Natural killer cell (primary cell): Measurements from ENCODE around the gene RWDD1. TPM values are rescaled to one million over a fixed set of nuclear protein-coding genes. Genes with fewer than 3 reads are reported as not detected.

Source experiments
- ATAC-seq, 3 donors: fragments of 150-1000 bp in 2 of 3; fragments of 200-7000 bp in 1 of 3; cut with Tn5 transposase; 1 replicate in 1 of 3; 2 replicates in 2 of 3; pipeline ENCODE4 v1.10.0; 2021; ENCODE audit warnings: mild to moderate bottlenecking in 2 of 3, moderate library complexity in 2 of 3
- DNase-seq, 2 donors: peaks; one replicate each; pipeline versions ENCODE4 v3.0.0 to v3.0.0-alpha.2; 2013 to 2021; ENCODE audit warnings: mixed read lengths in 1 of 2
- H3K27ac ChIP-seq: one replicate; pipeline ENCODE4 v1.5.1; 2013; ENCODE audit warnings: mild to moderate bottlenecking, low read length
- H3K27me3 ChIP-seq: one replicate; pipeline ENCODE4 v1.6.1; 2013; ENCODE audit warnings: low read length; ENCODE audit not compliant: control insufficient read depth, insufficient read depth
- H3K36me3 ChIP-seq: one replicate; pipeline ENCODE4 v1.6.1; 2013; ENCODE audit warnings: low read length; ENCODE audit not compliant: control insufficient read depth, insufficient read depth
- H3K4me1 ChIP-seq: one replicate; pipeline ENCODE4 v1.6.1; 2013; ENCODE audit warnings: low read length; ENCODE audit not compliant: control insufficient read depth, insufficient read depth
- H3K4me3 ChIP-seq: one replicate; pipeline ENCODE4 v1.5.1; 2013; ENCODE audit warnings: low read length
- H3K9me3 ChIP-seq: one replicate; pipeline ENCODE4 v1.6.1; 2013; ENCODE audit warnings: low read length; ENCODE audit not compliant: control insufficient read depth, insufficient read depth
- H3K27ac Mint-ChIP-seq, 2 donors: one replicate each; pipeline ENCODE4 v1.8.0; 2022; ENCODE audit warnings: mild to moderate bottlenecking in 2 of 2, mixed read lengths in 2 of 2, moderate library complexity in 1 of 2
- H3K27me3 Mint-ChIP-seq, 2 donors: one replicate each; pipeline ENCODE4 v1.8.0; 2022; ENCODE audit warnings: low read depth in 2 of 2, mixed read lengths in 2 of 2
- H3K36me3 Mint-ChIP-seq: one replicate; pipeline ENCODE4 v1.8.0; 2022; ENCODE audit warnings: mixed read lengths
- H3K4me1 Mint-ChIP-seq, 2 donors: one replicate each; pipeline ENCODE4 v1.8.0; 2022; ENCODE audit warnings: mixed read lengths in 2 of 2
- H3K4me3 Mint-ChIP-seq: one replicate; pipeline ENCODE4 v1.8.0; 2022; ENCODE audit warnings: mild to moderate bottlenecking, moderate library complexity, mixed read lengths
- H3K9me3 Mint-ChIP-seq, 2 donors: one replicate each; pipeline ENCODE4 v1.8.0; 2022; ENCODE audit warnings: mixed read lengths in 2 of 2
- CTCF ChIP-seq: fragments of 200-600 bp; IDR thresholded peaks from one replicate; pipeline ENCODE4 v1.8.0; 2022; ENCODE audit warnings: antibody characterized with exemption
- WGBS: methylation state at CpG from one replicate; pipeline ENCODE4 v1.1.7; 2013; ENCODE audit warnings: missing lambda C conversion rate; ENCODE audit not compliant: insufficient coverage; 5-methylcytosine and 5-hydroxymethylcytosine counted together
- intact Hi-C: fragments of 100-400 bp; cut with micrococcal nuclease; formaldehyde crosslinking; loops from one replicate; pipeline ENCODE4 v1.14.2; 2022
- total RNA-seq, 4 donors: library from RNA; stranded (reverse); fragments of 120-200 nt in 1 of 4; gene quantifications; one replicate each; pipeline versions ENCODE4 v1.2.3 to v1.2.4, GENCODE V29; 2013 to 2022

RWDD1 gene
- total RNA-seq, 3 donors from 2014 or later (not counting 1 experiment from before 2014, with no cell fraction given), result 47.0 to 48.9 (median 47.1) TPM

GRCh38 chr6:116547358-116547757 lies 23.9 kb upstream of the RWDD1 start:
- H3K4me1 Mint-ChIP-seq, result no peaks in the 10 kb centered on the region
- no peak overlapping the region for H3K4me3 Mint-ChIP-seq
- Histone ChIP-seq H3K4me3 (no peak overlapping the region), H3K36me3 (no peaks in the 10 kb centered on the region), H3K4me1 (no peaks in the 10 kb centered on the region), H3K9me3 (no peaks in the 10 kb centered on the region), H3K27me3 (peaks cover 3% of the 10 kb centered on the region), H3K27ac (no peak overlapping the region)
- 92% methylated on average over 6 of the region's 6 CpGs for WGBS
- no peaks in the 10 kb centered on the region for H3K36me3 Mint-ChIP-seq
- no peak for ATAC-seq
- intact Hi-C loops, result no loop called here
- no peak for DNase-seq
- H3K9me3 Mint-ChIP-seq, result no peaks in the 10 kb centered on the region
- no peak overlapping the region for H3K27ac Mint-ChIP-seq
- TF ChIP-seq CTCF, result no peak
- peaks cover 23 to 55% of the 10 kb centered on the region in 2 donors for H3K27me3 Mint-ChIP-seq

GRCh38 chr6:116550796-116551195 lies 20.5 kb upstream of the RWDD1 start:
- intact Hi-C loops, result no loop called here
- no peak overlapping the region for H3K27ac ChIP-seq
- no peaks in the 10 kb centered on the region for H3K27me3 ChIP-seq
- WGBS, result 87% methylated on average over 4 of the region's 4 CpGs
- no peaks in the 10 kb centered on the region for H3K36me3 ChIP-seq
- no peak for DNase-seq
- ATAC-seq, result peak in 1 of 3 donors; percentile 10
- Mint-ChIP-seq H3K27me3 (peaks cover 17 to 53% of the 10 kb centered on the region in 2 donors), H3K9me3 (no peaks in the 10 kb centered on the region), H3K4me1 (no peaks in the 10 kb centered on the region), H3K27ac (no peak overlapping the region), H3K4me3 (no peak overlapping the region), H3K36me3 (no peaks in the 10 kb centered on the region)
- H3K4me1 ChIP-seq, result no peaks in the 10 kb centered on the region
- no peak overlapping the region for H3K4me3 ChIP-seq
- no peak for TF ChIP-seq CTCF
- no peaks in the 10 kb centered on the region for H3K9me3 ChIP-seq

- no peak within 1 kb of the TSS for H3K27ac Mint-ChIP-seq
- H3K4me1 Mint-ChIP-seq, result no peaks in the 10 kb centered on the region
- TF ChIP-seq CTCF, result no peak
- no peaks in the 10 kb centered on the region for H3K9me3 Mint-ChIP-seq
- intact Hi-C loops, result no loop called here
- no peaks in the 10 kb centered on the region for H3K4me1 ChIP-seq
- H3K4me3 ChIP-seq, result no peak within 1 kb of the TSS
- no peaks in the 10 kb centered on the region for H3K36me3 ChIP-seq
- no peak for ATAC-seq
- no peak within 1 kb of the TSS for H3K4me3 Mint-ChIP-seq
- no peaks in the 10 kb centered on the region for H3K27me3 ChIP-seq
- peaks cover 18 to 35% of the 10 kb centered on the region in 2 donors for H3K27me3 Mint-ChIP-seq
- DNase-seq, result no peak
- H3K9me3 ChIP-seq, result no peaks in the 10 kb centered on the region
- H3K27ac ChIP-seq, result no peak within 1 kb of the TSS
- H3K36me3 Mint-ChIP-seq, result no peaks in the 10 kb centered on the region
Observed at GRCh38 chr6:116553451-116553850, 17.9 kb upstream of the RWDD1 start, which contains the start of gene CALHM4. Gene CALHM4, plus strand, starts transcription at chr6:116553751. Its CDS starts 43 bp downstream, at chr6:116553794.

- H3K36me3 ChIP-seq, result no peaks in the 10 kb centered on the region
- WGBS, result 92% methylated on average over 1 of the region's 1 CpG
- no peak overlapping the region for H3K4me3 Mint-ChIP-seq
- no peak for ATAC-seq
- TF ChIP-seq CTCF, result no peak
- H3K4me3 ChIP-seq, result no peak overlapping the region
- no peak overlapping the region for H3K27ac ChIP-seq
- intact Hi-C loops, result no loop called here
- no peaks in the 10 kb centered on the region for H3K36me3 Mint-ChIP-seq
- no peaks in the 10 kb centered on the region for H3K4me1 Mint-ChIP-seq
- no peaks in the 10 kb centered on the region for H3K9me3 Mint-ChIP-seq
- H3K27me3 ChIP-seq, result no peaks in the 10 kb centered on the region
- peaks cover 14 to 26% of the 10 kb centered on the region in 2 donors for H3K27me3 Mint-ChIP-seq
- no peaks in the 10 kb centered on the region for H3K4me1 ChIP-seq
- no peaks in the 10 kb centered on the region for H3K9me3 ChIP-seq
- DNase-seq, result no peak
- no peak overlapping the region for H3K27ac Mint-ChIP-seq
Observed at GRCh38 chr6:116556065-116556464, 15.2 kb upstream of the RWDD1 start.
